Head of caudate nucleus (tissue), 42 donors: ENCODE results near the gene PARP9.
"Not testable (repeated sequence)": the region's sequence is repeated elsewhere in the genome, so short reads cannot be mapped to it uniquely, and the experiment has no call there.

Experiments
- DNase-seq, 42 donors: peaks; one replicate each; pipeline versions ENCODE4 v3.0.0 to v3.0.0-alpha.2; 2020 to 2021; ENCODE audit warnings: mixed read lengths in 7 of 42
- intact Hi-C: fragments of 100-400 bp; cut with DNase I; formaldehyde crosslinking; loops from one replicate; pipeline ENCODE4 v1.15.0; 2022

Gene PARP9

DNA sequence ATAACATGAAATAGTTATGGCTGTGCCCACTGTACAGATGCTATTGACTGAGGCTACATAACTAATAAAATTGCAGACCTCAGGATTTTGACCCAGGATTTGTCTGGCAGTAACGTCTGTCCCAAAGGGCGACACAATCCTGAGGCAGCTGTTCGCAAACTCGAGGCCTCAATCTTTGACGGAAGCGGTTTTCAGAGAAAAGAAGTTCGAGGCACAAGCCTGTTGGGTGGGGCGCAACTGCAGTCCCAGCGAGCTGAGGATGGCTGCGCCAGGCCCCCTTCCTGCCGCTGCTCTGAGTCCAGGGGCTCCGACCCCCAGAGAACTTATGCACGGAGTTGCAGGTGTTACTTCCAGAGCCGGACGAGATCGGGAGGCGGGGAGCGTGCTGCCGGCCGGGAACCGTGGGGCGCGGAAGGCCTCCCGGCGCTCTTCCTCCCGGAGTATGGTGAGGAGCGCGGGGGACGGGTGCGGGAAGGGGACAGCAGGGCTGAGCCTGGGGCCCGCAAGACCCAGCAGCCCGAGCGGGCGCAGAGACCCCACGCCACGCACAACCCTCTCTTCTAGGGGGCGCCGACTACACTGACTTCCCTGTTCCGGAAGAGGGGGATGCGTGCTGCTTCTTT is 13.4 kb upstream of the PARP9 start, which contains the start of gene PARP15:
TSS of gene PARP15 (plus strand) at position 242 of the 623 bp plus-strand sequence. CDS start at position 260, 18 bp downstream.
- intact Hi-C loops, result no loop called here

GRCh38 chr3:122576174-122576940 is 12.3 kb upstream of the PARP9 start:
- intact Hi-C loops, result no loop called here
- DNase-seq, result peak in 9 of 42 donors; percentile 11 to 46 (median 31)

More for the DNA sequence above, 13.4 kb upstream of the PARP9 start, which contains the start of gene PARP15:
- DNase-seq, result peak in 1 of 42 donors; percentile 27

GRCh38 chr3:122572940-122573412 is 8.9 kb upstream of the PARP9 start:
- intact Hi-C loops, result no loop called here
- peak in 2 of 42 donors; percentile 4 to 5 for DNase-seq

DNA sequence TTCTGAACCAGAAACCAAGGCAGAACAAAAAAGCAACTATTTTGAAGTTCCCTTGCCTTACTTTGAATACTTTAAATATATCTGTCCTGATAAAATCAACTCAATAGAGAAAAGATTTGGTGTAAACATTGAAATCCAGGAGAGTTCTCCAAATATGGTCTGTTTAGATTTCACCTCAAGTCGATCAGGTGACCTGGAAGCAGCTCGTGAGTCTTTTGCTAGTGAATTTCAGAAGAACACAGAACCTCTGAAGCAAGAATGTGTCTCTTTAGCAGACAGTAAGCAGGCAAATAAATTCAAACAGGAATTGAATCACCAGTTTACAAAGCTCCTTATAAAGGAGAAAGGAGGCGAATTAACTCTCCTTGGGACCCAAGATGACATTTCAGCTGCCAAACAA is 4.7 kb upstream of the PARP9 start:
- intact Hi-C loops, result loop anchor here (10.0 kb wide), 1 partner anchor 54 kb away; the partner anchor contains the start of gene KPNA1
- DNase-seq, result no peak

- intact Hi-C loops, result loop anchor here (10.0 kb wide), 1 partner anchor 53 kb away; the partner anchor contains the start of gene KPNA1
- DNase-seq, result not testable (repeated sequence)
Observed at GRCh38 chr3:122568131-122568530, 4.0 kb upstream of the PARP9 start.

GRCh38 chr3:122563717-122564025 is 429 bp downstream of the PARP9 start:
- intact Hi-C loops, result loop anchor here (1.0 to 10.0 kb wide), 2 partner anchors 49 to 117 kb away; partner anchors contain the start of genes KPNA1 and PARP14
- DNase-seq, result peak in 5 of 42 donors; percentile 8 to 39 (median 15)

DNA sequence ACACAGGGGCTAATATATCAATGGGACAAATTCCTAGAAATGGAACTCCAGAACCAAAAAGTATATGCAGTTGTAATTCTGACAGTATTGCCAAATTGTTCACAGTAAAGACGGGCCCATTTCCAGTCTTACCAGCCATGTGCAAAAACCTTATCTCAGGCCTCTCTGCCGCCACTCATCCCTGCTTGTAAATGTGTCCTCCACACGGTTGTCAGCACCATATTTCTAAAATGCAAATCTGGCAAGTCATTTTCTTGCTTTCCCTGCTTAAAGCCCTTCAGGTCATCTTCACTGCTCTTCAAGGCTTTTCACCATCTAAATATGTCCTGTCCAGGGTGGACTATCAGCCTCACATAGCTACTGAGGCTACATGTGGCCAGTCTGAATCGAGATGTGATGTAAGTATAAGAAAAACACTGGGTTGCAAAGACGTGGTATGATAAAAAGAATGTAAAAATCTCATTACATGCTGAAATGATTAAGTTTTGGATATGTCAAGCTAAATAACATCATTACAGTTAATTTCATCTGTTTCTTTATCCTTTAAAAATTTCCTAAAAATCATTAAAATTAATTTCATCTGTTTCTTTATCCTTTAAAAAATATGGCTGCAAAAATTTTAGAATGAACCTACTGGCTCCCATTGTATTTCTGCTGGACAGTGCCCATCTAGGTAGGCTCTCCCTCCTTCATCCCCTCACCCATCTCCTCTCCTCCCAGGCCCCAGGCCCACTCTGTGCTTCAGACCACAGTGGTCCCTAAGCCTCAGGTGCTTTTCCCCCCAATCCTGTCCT is 980 bp downstream of the PARP9 start:
- intact Hi-C loops, result loop anchor here (10.0 kb wide), 1 partner anchor 48 kb away; the partner anchor contains the start of gene KPNA1
- DNase-seq, result no peak

DNA sequence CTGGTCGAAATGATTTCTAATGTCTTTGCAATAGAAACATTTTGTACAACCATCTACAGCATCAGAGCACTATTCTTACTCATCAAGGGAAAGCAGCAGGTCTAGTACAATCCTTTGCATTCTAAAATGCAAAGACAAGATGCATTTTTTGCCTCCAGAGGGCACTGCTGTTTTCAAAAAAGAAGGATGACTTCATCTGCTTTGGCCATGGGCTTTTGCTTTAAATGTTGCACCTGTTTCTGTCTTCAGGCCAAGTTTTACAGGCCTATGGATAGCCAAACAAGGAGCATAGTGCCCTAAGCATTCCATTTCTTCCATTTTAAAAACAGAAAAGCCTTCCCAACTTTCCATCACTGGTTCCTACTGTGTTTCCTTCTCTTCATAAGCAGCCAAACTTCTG is 3.4 kb downstream of the PARP9 start:
- intact Hi-C loops, result loop anchor here (10.0 kb wide), 1 partner anchor 46 kb away; the partner anchor contains the start of gene KPNA1
- DNase-seq, result peak in 18 of 42 donors; percentile 20 to 72 (median 40)

GRCh38 chr3:122559906-122560305 is 4.2 kb downstream of the PARP9 start:
- DNase-seq, result no peak
- intact Hi-C loops, result loop anchor here (10.0 kb wide), 1 partner anchor 45 kb away; the partner anchor contains the start of gene KPNA1

DNA sequence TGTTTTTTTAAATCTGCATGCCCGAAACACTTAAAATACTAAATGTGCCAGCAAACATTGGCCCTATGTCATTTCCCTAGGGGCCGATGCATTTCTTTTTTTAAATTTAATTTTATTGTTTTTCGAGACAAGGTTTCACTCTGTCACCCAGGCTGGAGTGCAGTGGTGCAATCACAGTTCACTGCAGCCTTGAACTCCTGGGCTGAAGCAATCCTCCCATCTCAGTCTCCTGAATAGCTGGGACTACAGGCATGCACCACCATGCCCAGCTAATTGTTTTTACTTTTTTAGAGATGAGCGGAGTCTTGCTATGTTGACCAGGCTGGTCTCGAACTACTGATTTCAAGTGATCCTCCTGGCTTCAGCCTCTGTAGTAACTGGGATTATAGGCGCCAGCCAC is 5.5 kb downstream of the PARP9 start:
- intact Hi-C loops, result no loop called here
- no peak for DNase-seq

DNA sequence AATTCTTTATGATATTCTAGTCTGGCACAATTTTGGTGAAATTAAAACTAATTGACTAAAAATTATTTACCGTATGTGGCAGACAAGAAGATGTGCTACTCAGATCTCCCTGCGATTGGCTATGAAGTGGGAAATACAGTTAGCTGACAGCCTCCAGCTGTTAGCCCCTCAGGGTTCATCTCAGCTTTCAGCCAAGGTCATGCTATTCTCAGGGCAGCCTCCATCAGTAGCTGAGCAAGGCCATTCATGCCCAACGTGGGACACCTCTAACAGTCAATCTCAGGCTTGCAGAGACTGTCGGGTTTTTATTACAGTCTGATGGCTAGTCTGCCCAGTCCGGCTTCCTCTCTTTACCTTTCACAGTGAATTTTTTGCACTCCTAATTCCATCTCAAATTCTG is 6.7 kb downstream of the PARP9 start:
- intact Hi-C loops, result no loop called here
- no peak for DNase-seq

DNA sequence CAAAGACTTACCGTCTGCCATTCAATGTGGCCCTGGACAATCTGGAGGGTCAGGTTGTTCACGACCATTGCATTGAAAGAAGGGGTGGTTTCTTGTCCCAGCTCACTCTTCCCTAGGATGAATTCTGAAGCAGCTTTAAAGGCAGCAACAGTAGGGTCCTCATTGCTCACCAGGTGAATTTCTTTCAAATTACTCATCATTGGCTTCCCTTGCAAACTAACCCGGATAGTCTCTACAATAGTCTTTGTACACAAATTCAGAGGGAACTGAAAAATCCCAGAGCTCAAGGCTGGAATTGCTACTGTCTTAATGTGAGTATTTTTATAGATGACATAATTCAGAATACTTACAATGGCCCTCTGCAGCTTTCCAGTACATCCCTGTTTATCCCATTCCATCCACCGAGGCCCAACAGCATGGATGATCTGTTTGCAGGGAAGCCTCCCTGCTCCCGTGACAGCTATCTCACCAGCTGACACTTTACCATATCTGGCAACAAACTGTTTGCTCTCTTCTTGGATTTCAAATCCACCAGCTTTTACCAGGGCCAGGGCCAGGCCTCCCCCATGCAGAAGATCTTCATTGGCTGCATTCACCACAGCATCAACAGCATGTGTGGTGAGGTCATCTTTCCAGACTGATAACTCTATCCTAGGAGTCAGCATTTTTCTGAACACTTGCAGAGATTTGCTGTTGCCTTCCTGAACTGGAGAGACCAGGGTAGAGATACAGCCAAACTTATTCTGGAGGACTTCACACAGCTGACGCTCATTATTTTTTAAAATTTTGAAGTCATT is 8.6 kb downstream of the PARP9 start:
- intact Hi-C loops, result no loop called here
- DNase-seq, result no peak

- intact Hi-C loops, result no loop called here
- no peak for DNase-seq
Observed at GRCh38 chr3:122553171-122553570, 10.9 kb downstream of the PARP9 start.

- intact Hi-C loops, result no loop called here
Observed at GRCh38 chr3:122548619-122549018, 15.5 kb downstream of the PARP9 start.

GRCh38 chr3:122548076-122548475 is 16.0 kb downstream of the PARP9 start:
- intact Hi-C loops, result no loop called here
- DNase-seq, result no peak

More at GRCh38 chr3:122548619-122549018, 15.5 kb downstream of the PARP9 start:
- no peak for DNase-seq

DNA sequence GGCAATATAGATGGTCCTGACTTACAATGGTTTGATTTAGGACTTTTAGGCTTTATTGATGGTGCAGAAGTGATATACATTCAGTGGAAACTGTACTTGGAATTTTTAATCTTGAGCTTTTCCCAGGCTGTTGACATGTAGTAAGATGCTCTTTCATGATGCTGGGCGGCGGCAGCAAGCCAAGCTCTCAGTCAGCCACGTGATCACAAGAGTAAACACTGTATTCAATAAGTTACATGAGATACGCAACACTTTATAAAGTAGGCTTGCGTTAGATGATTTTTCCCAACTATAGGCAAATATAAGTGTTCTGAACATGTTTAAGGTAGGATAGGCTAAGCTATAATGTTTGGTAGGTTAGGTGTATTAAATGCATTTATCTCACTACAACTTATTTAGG is 17.9 kb downstream of the PARP9 start:
- intact Hi-C loops, result no loop called here
- no peak for DNase-seq

GRCh38 chr3:122538956-122539490 is 25.1 kb downstream of the PARP9 start:
- intact Hi-C loops, result no loop called here
- DNase-seq, result no peak

DNA sequence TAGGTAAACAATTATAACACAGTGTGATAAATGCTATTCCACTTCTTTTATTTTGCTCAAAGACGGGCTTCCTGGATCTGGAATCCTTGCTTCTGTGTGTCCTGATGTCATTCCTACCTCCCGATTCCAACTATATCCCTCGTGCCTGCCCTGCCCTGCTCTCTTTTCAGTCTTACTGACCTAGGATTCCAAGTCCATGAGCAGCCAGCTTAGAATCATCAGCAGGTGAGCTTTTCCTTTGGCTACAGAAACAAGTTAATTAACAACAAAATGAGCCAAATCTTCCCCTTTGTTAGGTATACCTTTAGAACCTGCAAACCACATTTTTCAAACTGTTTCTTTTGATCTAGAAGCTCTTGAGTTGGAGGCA is 27.5 kb downstream of the PARP9 start:
- DNase-seq, result no peak
- intact Hi-C loops, result no loop called here
